ENCODE data around the gene SPTBN1.

Gene SPTBN1

DNA sequence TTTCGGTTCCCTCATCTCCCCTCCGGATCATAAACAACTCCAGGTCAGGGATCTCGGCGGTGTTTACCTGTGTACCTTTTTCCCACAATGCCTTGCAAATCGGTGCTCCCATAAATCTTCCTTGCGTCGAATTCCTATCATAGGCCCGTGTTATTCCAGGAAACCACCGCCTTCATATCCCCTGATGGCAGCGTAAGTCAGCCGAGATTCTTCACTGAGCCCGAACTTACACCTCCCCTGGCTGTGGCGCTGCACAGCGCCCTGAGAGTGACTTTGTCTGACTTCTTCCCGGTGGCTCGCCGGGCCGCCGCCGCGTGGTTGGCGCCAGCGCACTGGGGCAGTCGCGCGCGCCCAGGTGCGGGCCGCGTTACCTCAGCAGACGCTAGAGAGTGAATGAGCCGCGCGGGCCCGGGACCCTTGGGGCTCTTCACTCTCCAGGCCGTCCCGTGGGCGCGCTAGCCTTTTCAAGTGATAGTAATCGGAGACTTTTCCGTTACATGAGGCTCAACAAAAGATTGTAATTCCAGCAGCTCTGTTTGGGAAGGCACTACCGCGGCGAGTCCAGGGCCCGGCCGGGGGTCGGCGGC, 101.6 kb downstream of the SPTBN1 start:
- no peak for DNase-seq

DNA sequence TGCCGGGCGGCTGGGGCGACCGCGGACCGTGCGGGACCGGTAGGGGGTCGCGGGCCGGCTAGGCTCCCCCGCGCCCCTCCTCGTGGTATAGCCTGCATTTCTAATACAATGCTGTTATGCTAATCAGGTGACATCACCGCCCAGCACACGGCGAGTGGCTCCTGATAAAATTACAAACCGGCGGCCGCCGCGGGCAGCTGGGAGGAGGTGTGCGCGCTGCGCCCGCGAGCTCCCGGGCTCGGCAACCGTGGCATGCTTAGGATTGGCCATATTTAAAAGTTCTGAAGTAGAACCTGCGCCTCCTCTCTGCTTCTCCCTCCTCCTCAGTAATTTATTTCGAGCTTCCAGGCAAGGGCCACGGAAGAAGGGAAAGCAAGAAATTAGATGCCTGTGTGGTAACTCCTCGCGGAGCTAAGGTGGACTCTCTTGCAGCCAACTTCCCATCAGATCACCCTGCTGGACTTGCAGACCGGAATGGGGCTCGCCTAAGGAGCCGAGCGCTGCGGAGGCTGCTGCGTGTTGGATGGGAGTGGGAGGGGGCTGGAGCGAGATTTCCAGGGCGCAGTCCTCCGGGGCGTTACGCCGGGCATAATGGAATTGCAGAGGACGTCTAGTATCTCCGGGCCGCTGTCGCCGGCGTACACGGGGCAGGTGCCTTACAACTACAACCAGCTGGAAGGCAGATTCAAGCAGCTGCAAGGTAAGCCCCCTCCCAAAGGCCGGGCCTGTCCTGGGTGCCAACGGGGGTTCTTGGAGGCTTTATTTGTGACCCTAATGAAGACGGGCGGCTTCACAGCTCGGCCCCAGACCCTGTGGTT, 102.3 kb downstream of the SPTBN1 start:
- no peak for DNase-seq

DNA sequence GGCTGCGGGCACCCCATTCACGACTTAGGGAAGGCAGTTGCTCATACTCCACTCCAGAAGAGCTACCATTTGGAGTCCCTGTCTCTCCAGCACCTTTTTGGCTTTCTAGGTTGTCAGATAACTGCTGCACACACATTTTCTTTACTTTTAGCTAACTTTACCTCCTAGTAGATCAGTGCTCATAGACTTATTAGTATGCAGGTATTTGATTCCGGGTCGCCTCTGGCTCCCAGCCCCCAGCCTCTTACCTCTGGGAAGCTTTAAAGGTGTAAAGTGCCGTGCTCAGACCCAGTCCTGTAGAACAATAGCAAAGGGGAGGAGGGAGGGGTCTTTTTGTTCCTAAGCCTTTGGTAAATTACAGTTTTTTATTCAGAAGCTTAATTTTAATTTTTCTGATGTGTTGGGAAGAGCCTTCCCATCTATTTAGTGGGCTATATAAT, 102.9 kb downstream of the SPTBN1 start:
- no peak for DNase-seq

DNA sequence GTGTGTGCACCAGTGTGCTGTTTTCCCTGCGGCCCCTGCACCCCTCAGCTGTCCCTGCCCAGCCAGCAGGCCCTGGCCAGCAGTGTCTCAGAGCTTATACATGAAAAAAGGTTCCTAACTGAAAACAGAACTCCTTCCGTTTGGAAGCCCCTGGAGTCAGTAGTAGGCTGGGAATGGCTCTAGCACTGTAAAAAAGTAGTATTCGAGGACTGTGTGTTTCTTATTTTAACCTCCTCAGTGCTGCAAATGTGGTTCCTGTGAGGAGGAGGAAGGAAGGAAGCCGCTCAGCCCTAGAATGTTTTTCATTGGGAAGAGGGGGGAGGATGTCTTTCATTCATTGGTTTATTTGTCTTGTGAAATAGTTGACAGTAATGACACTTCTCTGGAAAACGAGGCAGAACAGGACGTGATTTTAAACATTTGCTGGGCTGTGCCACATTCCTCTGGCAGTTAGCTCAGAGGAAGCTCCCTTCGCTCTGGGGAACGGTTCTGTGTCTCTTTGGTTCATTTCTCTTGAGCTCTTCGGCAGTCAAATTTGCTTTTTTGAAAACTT, 103.5 kb downstream of the SPTBN1 start:
- no peak for DNase-seq

- no peak for DNase-seq
Observed at GRCh38 chr2:54560146-54560881, 104.2 kb downstream of the SPTBN1 start.

- DNase-seq, result no peak
Observed at GRCh38 chr2:54561010-54561409, 104.9 kb downstream of the SPTBN1 start.

DNA sequence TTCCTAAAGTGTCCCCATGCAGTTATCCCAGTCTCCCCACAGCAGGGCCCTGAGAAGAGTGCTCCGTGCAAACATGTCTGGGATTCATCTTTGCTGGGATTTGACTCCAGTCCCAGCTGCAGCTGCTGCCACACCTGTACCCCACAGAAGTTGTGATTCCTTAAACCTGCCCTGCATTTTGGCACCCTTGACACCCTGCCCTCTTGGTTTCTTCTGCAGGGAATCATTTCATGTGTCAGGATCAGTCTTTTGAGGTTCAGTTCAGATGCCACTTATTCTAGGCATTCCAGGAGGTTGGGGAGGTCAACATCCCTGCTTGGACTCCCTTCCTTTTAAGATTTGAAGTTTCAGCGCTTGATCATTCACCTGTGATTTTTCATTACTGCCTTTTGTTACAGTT, 108.3 kb downstream of the SPTBN1 start:
- DNase-seq, result no peak

- no peak for DNase-seq
Observed at GRCh38 chr2:54565551-54565950, 109.4 kb downstream of the SPTBN1 start.

- no peak for DNase-seq
Observed at GRCh38 chr2:54566896-54567295, 110.8 kb downstream of the SPTBN1 start.

- no peak for DNase-seq
Observed at GRCh38 chr2:54568876-54569321, 112.8 kb downstream of the SPTBN1 start.

DNA sequence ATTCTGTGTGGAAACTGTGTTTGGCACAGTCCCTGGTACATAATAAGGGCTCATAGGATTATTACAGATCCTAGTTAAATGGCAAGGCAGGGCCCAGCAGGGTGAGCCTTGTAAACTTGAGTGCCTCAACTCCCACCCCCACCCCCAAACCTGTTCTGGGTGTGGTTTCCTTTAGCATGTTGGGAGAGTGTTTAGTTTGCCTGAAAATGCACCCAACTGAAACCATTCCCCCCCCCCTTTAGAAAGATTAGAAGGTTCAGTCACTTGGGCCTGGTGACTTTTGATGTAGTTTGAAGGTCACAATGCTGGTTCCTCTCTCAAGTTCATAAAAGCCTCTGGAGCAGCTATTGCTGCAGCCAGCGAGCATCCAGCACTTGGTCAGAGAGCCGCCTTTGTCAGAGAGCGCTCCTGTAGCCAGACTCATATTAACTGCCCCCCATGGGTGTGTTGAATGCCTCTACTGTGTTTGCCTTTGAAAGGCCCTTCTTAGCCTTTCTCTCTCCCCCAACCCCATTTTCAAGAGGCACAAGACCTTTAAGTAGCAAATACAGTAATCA, 113.7 kb downstream of the SPTBN1 start:
- no peak for DNase-seq

- DNase-seq, result no peak
Observed at GRCh38 chr2:54570321-54570855, 114.3 kb downstream of the SPTBN1 start.

DNA sequence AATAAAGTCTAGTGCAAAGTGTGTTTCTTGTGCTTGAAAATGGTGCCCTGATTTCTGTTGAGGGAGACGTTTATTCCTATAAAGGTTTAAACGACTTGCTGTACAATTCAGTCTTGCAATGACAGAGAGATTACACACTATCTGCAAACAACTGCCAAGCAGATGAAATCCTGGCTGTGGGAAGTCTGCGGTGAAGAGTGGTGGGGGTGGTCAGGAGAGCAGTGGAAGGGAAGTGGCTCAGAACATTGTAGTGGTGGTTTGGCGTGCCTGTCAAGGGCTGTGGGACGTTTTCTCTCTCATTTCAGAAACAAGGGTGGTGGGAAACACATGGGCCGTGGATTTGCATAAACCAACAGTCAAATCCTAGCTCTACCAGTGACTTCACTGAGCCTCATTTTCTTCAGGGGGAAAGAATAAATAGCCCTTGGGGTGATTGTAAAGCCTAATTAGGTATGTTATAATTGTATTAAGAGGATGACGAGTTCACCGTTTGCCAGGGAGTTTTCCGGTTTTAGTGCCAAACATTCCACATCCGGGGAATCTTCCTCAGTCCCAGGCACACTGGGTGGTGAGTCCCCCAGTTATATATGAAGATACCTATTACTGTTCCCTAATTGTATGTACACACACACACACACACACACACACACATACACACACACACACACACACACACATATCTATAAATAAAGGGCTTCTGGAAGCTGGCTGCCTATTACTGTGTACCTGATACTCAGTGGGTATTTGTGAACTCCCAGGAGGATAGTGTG, 115.0 kb downstream of the SPTBN1 start:
- DNase-seq, result no peak

DNA sequence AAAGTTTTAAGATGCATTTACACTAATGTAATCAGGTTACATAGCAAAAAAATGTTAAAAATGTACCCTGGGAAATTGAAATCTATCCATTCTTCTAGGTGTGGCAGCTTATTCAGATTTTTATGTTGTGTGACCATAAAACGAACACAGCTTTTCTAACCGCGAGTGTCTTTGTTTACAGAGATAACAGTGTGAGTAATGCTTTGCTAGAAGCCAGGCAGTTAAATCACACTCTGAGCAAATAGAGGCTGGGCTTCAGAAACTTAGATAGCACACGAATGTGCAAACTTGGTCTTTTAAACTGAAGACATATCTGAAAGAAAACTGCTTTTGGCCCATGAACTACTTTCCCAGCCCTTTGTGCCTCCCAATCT, 116.1 kb downstream of the SPTBN1 start:
- no peak for DNase-seq

DNA sequence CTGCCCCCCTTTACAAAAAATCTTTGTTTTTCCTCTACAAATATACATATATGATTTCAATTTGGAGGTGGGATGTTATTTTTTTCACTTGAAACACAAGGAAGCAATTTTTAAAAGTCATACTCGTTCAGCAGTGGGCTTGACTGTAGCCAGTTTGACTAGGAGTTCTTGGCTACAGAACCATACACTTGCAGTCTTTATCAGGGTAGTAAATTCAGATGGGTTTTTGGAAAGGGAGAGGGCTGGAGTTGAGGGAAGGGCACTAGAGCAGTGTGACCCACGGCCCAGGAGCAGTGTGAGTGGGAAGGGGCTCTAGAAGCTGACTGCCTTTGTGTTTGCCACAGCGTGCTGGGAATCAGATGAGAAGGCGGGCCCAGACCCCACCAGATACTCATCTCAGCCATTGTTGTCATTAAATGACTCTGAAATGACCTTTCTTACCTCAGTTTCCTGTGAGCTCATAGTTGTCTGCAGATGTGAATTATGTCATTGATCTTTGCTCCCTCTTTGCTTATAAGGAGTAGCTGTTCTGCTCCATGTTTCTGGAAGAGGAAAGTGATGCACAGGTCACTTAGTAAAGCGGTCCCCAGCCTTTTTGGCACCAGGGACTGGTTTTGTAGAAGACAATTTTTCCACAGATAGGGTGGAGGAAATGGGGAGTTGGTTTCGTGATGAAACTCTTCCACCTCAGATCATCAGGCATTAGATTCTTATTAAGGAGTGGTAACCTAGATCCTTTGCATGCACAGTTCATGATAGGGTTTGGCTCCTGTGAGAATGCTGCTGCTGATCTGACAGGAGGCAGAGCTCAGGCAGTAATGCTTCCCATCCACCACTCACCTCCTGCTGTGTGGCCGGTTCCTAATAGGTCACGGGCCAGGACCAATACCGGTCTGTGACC, 116.8 kb downstream of the SPTBN1 start:
- DNase-seq, result no peak

DNA sequence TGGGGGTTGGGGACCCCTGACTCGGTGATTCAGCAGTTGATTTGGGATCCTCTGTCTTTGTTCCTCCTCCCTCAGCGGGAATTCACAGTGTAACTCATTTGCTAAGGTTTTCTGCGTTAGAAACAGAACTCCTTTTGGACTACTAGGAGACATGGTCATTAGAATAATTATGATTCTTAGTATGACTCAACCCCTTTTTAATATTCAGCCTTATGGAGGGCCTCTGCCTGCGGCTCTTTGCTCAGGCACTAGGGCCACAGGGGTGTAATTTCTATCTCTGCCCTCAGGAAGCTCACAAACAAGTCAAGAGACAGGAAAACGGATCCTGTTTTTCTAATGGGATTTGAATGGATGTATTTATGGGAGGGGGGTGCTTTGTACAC, 117.4 kb downstream of the SPTBN1 start:
- DNase-seq, result no peak

DNA sequence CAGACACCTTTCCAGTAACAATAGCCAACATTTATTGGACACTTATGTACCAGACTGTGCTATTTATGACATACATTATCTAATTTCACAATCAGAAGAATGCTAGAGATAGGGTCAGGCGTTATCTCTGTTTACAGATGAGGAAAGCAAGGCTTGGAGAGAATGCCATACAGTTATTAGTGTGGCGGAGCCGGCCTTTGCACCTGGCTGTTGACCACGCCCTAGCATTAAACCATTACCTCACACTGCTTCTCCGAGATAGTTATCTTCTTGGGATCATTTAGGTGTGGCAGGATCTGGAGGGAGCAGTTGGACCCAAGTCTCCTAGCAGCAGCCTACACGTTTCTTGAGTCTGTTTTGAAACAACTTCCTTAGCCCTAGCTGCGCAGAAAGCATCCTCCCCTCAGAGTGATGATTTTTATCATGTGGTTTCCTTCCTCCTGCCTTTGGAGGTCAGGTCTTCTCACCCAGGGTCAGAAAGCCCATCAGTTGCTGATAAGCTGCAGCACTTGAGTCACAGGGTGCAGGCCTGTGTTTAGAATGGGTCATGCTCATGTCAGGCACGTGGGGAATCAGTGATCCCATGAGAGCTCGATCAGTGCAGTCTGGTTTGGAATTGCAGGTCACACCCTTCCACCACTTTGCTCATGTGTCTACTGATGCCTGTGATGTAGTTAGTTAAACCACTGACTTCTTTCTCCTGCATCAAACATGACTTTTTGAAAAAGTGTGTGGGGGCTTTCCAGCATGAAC, 118.2 kb downstream of the SPTBN1 start:
- DNase-seq, result no peak

DNA sequence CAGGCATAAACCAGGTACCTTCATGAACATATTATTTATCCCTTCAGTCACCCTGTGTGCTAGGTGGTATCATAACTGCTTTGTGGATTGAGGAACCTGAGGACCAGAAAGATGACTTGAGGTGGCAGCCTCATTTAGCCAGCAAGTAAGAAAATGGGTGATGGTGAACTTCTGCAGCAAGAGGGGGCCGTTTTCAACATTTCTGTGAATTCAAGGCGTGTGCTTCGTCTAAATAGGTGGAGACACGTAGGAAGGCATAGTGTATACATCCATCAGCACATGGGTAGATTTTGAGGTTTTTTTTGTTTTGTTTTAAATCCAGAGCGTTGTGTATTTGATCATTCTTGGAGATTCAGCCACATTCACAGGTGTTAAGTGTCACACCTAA, 118.7 kb downstream of the SPTBN1 start:
- DNase-seq, result no peak

DNA sequence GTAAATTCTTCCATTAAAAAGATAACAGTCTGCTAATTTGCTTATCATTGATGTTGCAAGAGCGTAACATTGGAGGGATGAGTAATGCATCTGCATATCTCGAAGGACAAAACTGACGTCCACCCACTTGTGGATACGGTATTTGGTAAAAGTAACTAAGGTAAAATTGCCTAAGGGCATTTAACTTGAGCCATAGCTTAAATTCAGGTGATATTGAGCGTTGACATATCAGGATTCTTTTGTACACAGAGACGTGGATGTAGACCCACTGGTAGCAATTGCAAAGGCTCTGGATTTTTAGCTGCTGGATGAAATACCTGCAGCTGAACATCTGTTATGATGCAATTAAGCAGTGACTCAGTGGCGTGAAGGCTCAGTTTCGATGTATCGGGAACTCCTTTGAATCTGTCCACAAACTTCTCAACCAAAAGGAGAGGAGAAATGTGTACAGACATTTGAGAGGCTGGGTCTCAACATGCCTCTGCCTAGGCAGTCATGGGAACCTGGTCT, 119.3 kb downstream of the SPTBN1 start:
- DNase-seq, result no peak

DNA sequence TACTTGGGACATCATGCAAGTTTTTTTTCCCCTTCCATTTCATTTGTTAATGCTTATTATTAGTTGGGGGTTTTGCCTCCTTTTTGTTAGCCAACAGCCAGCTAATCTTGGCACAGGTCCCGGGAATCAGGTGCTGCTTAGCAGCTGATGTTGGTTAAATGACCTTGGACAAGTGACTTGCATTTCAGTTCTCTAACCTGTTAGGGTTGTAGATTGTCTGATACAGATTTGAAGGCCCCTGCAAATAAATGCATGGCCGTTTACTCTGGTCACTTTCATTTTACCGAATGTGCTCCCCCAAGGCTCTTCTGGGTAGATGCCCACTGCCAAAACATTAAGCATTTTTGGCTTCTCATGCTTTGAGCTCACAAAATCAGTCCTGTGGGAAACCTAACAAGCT, 120.9 kb downstream of the SPTBN1 start:
- DNase-seq, result no peak
